ENCODE results near the gene DDOST. TPM values are rescaled to one million over a fixed set of nuclear protein-coding genes. Genes with fewer than 3 reads are reported as not detected.

DDOST gene
- polyA plus RNA-seq, 1 of the 3 experiments (the other 2 are of a cell fraction): 602 TPM

DNA sequence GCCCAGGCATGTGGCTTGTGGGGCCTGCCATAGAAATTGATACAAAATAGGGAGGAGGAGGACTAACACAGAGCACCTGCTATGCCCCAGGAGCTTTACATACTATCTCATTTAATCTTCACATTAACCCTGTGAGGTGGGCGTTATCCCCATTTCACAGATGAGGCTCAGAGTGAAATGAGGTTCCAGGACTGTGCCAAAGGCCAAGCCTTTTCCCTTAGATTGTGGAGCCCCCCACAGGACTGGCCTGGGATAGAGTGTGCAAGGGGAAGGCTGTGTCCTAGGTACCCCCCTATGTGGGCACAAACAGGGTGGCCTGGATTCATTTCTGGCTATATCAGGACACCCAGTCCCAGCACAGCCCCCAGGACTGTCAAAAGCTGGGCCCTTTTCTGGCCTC, 2.2 kb upstream of the DDOST start:
- H3K9ac ChIP-seq: no peak overlapping the region
- ChIA-PET POLR2A (interaction anchor here (0.7 kb wide), 1 partner anchor 29 kb away, joined by 3 read pairs; no protein-coding TSS in a partner anchor), CTCF (interaction anchor here (1.0 to 1.1 kb wide), 3 partner anchors 30 to 555 kb away, joined by 3 to 4 read pairs (median 4); partner anchors contain the start of gene PINK1)
- peaks cover 29% of the 10 kb centered on the region for H3K79me2 ChIP-seq (ENCODE audit: insufficient read depth)
- H3K4me1 ChIP-seq (ENCODE audit: control insufficient read depth in 1 of 2, insufficient read depth in 2 of 2, low read depth in 1 of 2, low read length in 1 of 2): peaks cover 9 to 14% of the 10 kb centered on the region in 2 experiments
- no peak for DNase-seq
- 86% methylated on average over 1 of the region's 1 CpG for WGBS (ENCODE audit: low lambda C conversion rate)
- H3K4me3 ChIP-seq (ENCODE audit: low read depth in 2 of 2, low read length in 1 of 2): no peak overlapping the region
- no peaks in the 10 kb centered on the region for H4K20me1 ChIP-seq (ENCODE audit: insufficient read depth)
- H2AFZ ChIP-seq (ENCODE audit: low read depth): no peak overlapping the region
- H3K27me3 ChIP-seq (ENCODE audit: insufficient read depth): no peaks in the 10 kb centered on the region
- no peaks in the 10 kb centered on the region for H3K9me2 ChIP-seq
- H3K27ac ChIP-seq (ENCODE audit: low read depth in 2 of 2, low read length in 1 of 2): no peak overlapping the region
- H3F3A ChIP-seq (replicated peaks; ENCODE audit: insufficient read depth): no peaks in the 10 kb centered on the region
- no peaks in the 10 kb centered on the region for H3K9me3 ChIP-seq
- TF ChIP-seq SMC3 (IDR thresholded peaks at IDR 0.05; ENCODE audit: low read depth, low read length) (no peak), FOXM1 (IDR thresholded peaks at IDR 0.05; ENCODE audit: low read depth) (no peak), RAD21 (IDR thresholded peaks at IDR 0.05; ENCODE audit: low read length) (peak; percentile 13; the same call in 1 of the 2 replicates), TAF1 (IDR thresholded peaks at IDR 0.05; ENCODE audit: borderline replicate concordance, low read depth, low read length) (no peak), RXRA (IDR thresholded peaks at IDR 0.05; ENCODE audit: borderline replicate concordance, low read depth) (no peak), NRF1 (IDR thresholded peaks at IDR 0.05; ENCODE audit: low read depth, low read length) (no peak)
- TF ChIP-seq, protein P1, sequence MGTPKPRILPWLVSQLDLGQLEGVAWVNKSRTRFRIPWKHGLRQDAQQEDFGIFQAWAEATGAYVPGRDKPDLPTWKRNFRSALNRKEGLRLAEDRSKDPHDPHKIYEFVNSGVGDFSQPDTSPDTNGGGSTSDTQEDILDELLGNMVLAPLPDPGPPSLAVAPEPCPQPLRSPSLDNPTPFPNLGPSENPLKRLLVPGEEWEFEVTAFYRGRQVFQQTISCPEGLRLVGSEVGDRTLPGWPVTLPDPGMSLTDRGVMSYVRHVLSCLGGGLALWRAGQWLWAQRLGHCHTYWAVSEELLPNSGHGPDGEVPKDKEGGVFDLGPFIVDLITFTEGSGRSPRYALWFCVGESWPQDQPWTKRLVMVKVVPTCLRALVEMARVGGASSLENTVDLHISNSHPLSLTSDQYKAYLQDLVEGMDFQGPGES (IDR thresholded peaks at IDR 0.05; ENCODE audit: low read depth, low read length): no peak
- TF ChIP-seq, protein P2, sequence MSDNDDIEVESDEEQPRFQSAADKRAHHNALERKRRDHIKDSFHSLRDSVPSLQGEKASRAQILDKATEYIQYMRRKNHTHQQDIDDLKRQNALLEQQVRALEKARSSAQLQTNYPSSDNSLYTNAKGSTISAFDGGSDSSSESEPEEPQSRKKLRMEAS (IDR thresholded peaks at IDR 0.05; ENCODE audit: low read depth): no peak
- TF ChIP-seq, protein P3, sequence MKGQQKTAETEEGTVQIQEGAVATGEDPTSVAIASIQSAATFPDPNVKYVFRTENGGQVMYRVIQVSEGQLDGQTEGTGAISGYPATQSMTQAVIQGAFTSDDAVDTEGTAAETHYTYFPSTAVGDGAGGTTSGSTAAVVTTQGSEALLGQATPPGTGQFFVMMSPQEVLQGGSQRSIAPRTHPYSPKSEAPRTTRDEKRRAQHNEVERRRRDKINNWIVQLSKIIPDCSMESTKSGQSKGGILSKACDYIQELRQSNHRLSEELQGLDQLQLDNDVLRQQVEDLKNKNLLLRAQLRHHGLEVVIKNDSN (IDR thresholded peaks at IDR 0.05; ENCODE audit: borderline replicate concordance, low read depth): no peak
- H3K4me2 ChIP-seq: no peak overlapping the region
- peaks cover 8 to 17% of the 10 kb centered on the region in 2 experiments for H3K36me3 ChIP-seq (replicated peaks in 1 of 2; ENCODE audit: control insufficient read depth in 1 of 2, insufficient read depth in 2 of 2, low read length in 1 of 2)

DNA sequence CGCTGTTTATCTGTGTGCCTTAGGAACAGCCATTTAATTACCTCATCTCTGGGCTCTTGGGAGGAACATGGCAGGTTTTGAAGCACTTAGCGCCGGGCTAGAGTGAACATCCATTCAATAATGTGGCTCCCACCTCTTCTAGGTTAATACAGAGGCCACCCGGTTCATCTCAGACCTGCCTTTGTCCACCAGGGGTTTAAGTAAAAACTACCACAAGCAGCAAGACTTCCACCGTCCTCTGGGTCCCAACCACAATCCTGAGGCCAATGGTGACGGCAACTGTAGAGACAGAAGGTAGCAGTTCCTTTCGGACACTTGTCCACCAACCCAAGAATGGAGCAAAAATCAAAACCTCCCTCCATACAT, 924 bp upstream of the DDOST start:
- H2AFZ ChIP-seq (ENCODE audit: low read depth): peak overlapping the region; percentile 92
- peak overlapping the region; percentile 94 for H3K4me2 ChIP-seq
- peak overlapping the region; percentile 80 for H3K9ac ChIP-seq
- no peaks in the 10 kb centered on the region for H4K20me1 ChIP-seq (ENCODE audit: insufficient read depth)
- H3F3A ChIP-seq (replicated peaks; ENCODE audit: insufficient read depth): no peaks in the 10 kb centered on the region
- H3K27me3 ChIP-seq (ENCODE audit: insufficient read depth): no peaks in the 10 kb centered on the region
- DNase-seq: peak; percentile 47
- CTCF ChIA-PET: interaction anchor here (0.6 to 2.9 kb wide), 5 partner anchors 12 to 533 kb away, joined by 3 to 12 read pairs (median 3); no protein-coding TSS in a partner anchor
- WGBS (ENCODE audit: low lambda C conversion rate): 54% methylated on average over 7 of the region's 7 CpGs
- H3K79me2 ChIP-seq (ENCODE audit: insufficient read depth): peaks cover 41% of the 10 kb centered on the region
- H3K4me1 ChIP-seq (ENCODE audit: control insufficient read depth in 1 of 2, insufficient read depth in 2 of 2, low read depth in 1 of 2, low read length in 1 of 2): peaks cover 9 to 14% of the 10 kb centered on the region in 2 experiments
- POLR2A ChIA-PET: interaction anchor here (0.5 to 1.6 kb wide), 4 partner anchors 10 to 847 kb away, joined by 3 to 4 read pairs (median 4); partner anchors contain the start of gene RNF186
- peak overlapping the region; percentile 89 to 99 for H3K4me3 ChIP-seq (ENCODE audit: low read depth in 2 of 2, low read length in 1 of 2)
- H3K27ac ChIP-seq (ENCODE audit: low read depth in 2 of 2, low read length in 1 of 2): peak overlapping the region; percentile 62 to 92; a peak in 3 of 4 replicates
- H3K9me3 ChIP-seq: no peaks in the 10 kb centered on the region
- no peaks in the 10 kb centered on the region for H3K9me2 ChIP-seq
- peaks cover 21 to 23% of the 10 kb centered on the region in 2 experiments for H3K36me3 ChIP-seq (replicated peaks in 1 of 2; ENCODE audit: control insufficient read depth in 1 of 2, insufficient read depth in 2 of 2, low read length in 1 of 2)
- TF ChIP-seq TCF12 (IDR thresholded peaks at IDR 0.05): no peak
- no peak for TF ChIP-seq RAD21 (IDR thresholded peaks at IDR 0.05; ENCODE audit: low read length)
- TF ChIP-seq FOXJ3 (CRISPR knock-in tag; IDR thresholded peaks at IDR 0.05): no peak
- TF ChIP-seq, protein P4, sequence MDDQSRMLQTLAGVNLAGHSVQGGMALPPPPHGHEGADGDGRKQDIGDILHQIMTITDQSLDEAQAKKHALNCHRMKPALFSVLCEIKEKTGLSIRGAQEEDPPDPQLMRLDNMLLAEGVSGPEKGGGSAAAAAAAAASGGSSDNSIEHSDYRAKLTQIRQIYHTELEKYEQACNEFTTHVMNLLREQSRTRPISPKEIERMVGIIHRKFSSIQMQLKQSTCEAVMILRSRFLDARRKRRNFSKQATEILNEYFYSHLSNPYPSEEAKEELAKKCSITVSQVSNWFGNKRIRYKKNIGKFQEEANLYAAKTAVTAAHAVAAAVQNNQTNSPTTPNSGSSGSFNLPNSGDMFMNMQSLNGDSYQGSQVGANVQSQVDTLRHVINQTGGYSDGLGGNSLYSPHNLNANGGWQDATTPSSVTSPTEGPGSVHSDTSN (IDR thresholded peaks at IDR 0.05): no peak
- no peak for TF ChIP-seq SMC3 (IDR thresholded peaks at IDR 0.05; ENCODE audit: low read depth, low read length)
- TF ChIP-seq, protein P5, sequence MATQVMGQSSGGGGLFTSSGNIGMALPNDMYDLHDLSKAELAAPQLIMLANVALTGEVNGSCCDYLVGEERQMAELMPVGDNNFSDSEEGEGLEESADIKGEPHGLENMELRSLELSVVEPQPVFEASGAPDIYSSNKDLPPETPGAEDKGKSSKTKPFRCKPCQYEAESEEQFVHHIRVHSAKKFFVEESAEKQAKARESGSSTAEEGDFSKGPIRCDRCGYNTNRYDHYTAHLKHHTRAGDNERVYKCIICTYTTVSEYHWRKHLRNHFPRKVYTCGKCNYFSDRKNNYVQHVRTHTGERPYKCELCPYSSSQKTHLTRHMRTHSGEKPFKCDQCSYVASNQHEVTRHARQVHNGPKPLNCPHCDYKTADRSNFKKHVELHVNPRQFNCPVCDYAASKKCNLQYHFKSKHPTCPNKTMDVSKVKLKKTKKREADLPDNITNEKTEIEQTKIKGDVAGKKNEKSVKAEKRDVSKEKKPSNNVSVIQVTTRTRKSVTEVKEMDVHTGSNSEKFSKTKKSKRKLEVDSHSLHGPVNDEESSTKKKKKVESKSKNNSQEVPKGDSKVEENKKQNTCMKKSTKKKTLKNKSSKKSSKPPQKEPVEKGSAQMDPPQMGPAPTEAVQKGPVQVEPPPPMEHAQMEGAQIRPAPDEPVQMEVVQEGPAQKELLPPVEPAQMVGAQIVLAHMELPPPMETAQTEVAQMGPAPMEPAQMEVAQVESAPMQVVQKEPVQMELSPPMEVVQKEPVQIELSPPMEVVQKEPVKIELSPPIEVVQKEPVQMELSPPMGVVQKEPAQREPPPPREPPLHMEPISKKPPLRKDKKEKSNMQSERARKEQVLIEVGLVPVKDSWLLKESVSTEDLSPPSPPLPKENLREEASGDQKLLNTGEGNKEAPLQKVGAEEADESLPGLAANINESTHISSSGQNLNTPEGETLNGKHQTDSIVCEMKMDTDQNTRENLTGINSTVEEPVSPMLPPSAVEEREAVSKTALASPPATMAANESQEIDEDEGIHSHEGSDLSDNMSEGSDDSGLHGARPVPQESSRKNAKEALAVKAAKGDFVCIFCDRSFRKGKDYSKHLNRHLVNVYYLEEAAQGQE (IDR thresholded peaks at IDR 0.05; ENCODE audit: low read depth, low read length): no peak
- no peak for TF ChIP-seq NRF1 (IDR thresholded peaks at IDR 0.05; ENCODE audit: low read depth, low read length)
- TF ChIP-seq MXI1 (IDR thresholded peaks at IDR 0.05; ENCODE audit: low read depth, low read length): no peak
- TF ChIP-seq RXRA (IDR thresholded peaks at IDR 0.05; ENCODE audit: borderline replicate concordance, low read depth): no peak
- TF ChIP-seq, protein P6, sequence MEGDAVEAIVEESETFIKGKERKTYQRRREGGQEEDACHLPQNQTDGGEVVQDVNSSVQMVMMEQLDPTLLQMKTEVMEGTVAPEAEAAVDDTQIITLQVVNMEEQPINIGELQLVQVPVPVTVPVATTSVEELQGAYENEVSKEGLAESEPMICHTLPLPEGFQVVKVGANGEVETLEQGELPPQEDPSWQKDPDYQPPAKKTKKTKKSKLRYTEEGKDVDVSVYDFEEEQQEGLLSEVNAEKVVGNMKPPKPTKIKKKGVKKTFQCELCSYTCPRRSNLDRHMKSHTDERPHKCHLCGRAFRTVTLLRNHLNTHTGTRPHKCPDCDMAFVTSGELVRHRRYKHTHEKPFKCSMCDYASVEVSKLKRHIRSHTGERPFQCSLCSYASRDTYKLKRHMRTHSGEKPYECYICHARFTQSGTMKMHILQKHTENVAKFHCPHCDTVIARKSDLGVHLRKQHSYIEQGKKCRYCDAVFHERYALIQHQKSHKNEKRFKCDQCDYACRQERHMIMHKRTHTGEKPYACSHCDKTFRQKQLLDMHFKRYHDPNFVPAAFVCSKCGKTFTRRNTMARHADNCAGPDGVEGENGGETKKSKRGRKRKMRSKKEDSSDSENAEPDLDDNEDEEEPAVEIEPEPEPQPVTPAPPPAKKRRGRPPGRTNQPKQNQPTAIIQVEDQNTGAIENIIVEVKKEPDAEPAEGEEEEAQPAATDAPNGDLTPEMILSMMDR (IDR thresholded peaks at IDR 0.05): no peak; the same call in 1 of the 2 replicates
- no peak for TF ChIP-seq SIN3A (IDR thresholded peaks at IDR 0.05; ENCODE audit: borderline replicate concordance, low read depth, low read length)

All from SK-N-SH (cell line).